ENCODE data around the gene TMEM131L.
"Not testable (repeated sequence)": the region's sequence is repeated elsewhere in the genome, so short reads cannot be mapped to it uniquely, and the experiment has no call there.

The TMEM131L gene

GRCh38 chr4:153466081-153466948, at the start of gene TMEM131L:
TMEM131L (plus strand) TSS chr4:153466360; CDS start chr4:153466398, 38 bp downstream.
- DNase-seq, result peak; percentile 86

- not testable (repeated sequence) for DNase-seq
These were observed 49.7 kb upstream of the TMEM131L start for GRCh38 chr4:153416456-153416855.

- no peak for DNase-seq
These were observed 48.0 kb upstream of the TMEM131L start for GRCh38 chr4:153418121-153418520.

GRCh38 chr4:153418558-153418957, 47.6 kb upstream of the TMEM131L start:
- no peak for DNase-seq

GRCh38 chr4:153419029-153419428, 47.1 kb upstream of the TMEM131L start:
- no peak for DNase-seq

GRCh38 chr4:153419673-153420278, 46.4 kb upstream of the TMEM131L start:
- no peak for DNase-seq

GRCh38 chr4:153420361-153420760, 45.8 kb upstream of the TMEM131L start:
- no peak for DNase-seq

- no peak for DNase-seq
These were observed 44.2 kb upstream of the TMEM131L start for GRCh38 chr4:153421941-153422340.

GRCh38 chr4:153426207-153426885, 39.8 kb upstream of the TMEM131L start:
- no peak for DNase-seq

- DNase-seq, result no peak
These were observed 38.6 kb upstream of the TMEM131L start for GRCh38 chr4:153427363-153428071.

- DNase-seq, result no peak
These were observed 37.2 kb upstream of the TMEM131L start for GRCh38 chr4:153428941-153429475.

GRCh38 chr4:153432965-153433753, 33.0 kb upstream of the TMEM131L start:
- DNase-seq, result peak; percentile 61

GRCh38 chr4:153433754-153434105, 32.4 kb upstream of the TMEM131L start:
- no peak for DNase-seq

GRCh38 chr4:153434190-153434589, 32.0 kb upstream of the TMEM131L start:
- no peak for DNase-seq

- DNase-seq, result no peak
These were observed 27.0 kb upstream of the TMEM131L start for GRCh38 chr4:153438916-153439756.

- DNase-seq, result no peak
These were observed 26.3 kb upstream of the TMEM131L start for GRCh38 chr4:153439831-153440230.

GRCh38 chr4:153440475-153440874, 25.7 kb upstream of the TMEM131L start:
- DNase-seq, result no peak

GRCh38 chr4:153447175-153447905, 18.8 kb upstream of the TMEM131L start:
- no peak for DNase-seq

GRCh38 chr4:153448003-153448731, 18.0 kb upstream of the TMEM131L start:
- peak; percentile 35 for DNase-seq

- DNase-seq, result no peak
These were observed 16.8 kb upstream of the TMEM131L start for GRCh38 chr4:153449338-153449737.

Measured in right hindlimb (tissue), 1 donor.